Effector memory CD8-positive, alpha-beta T cell (primary cell): Measurements from ENCODE around the gene RCAN1.
"Not testable (repeated sequence)": the region's sequence is repeated elsewhere in the genome, so short reads cannot be mapped to it uniquely, and the experiment has no call there.

Experiments
- ATAC-seq: fragments of 150-1000 bp; cut with Tn5 transposase; replicated peaks from 2 replicates; pipeline ENCODE4 v1.10.0; 2021; ENCODE audit warnings: mild to moderate bottlenecking, moderate library complexity
- DNase-seq, 3 experiments: peaks; one replicate each; pipeline ENCODE4 v3.0.0; 2021
- H3K27ac Mint-ChIP-seq, 2 donors: one replicate each; pipeline ENCODE4 v1.8.0; 2022; ENCODE audit warnings: mild to moderate bottlenecking in 2 of 2, mixed read lengths in 2 of 2, moderate library complexity in 2 of 2
- H3K27me3 Mint-ChIP-seq, 2 donors: one replicate each; pipeline ENCODE4 v1.8.0; 2022; ENCODE audit warnings: mixed read lengths in 2 of 2
- H3K36me3 Mint-ChIP-seq: one replicate; pipeline ENCODE4 v1.8.0; 2022; ENCODE audit warnings: mild to moderate bottlenecking, moderate library complexity, mixed read lengths; ENCODE audit not compliant: insufficient read depth
- H3K4me1 Mint-ChIP-seq, 2 donors: one replicate each; pipeline ENCODE4 v1.8.0; 2022; ENCODE audit warnings: low read depth in 2 of 2, mixed read lengths in 2 of 2
- H3K4me3 Mint-ChIP-seq, 2 donors: one replicate each; pipeline ENCODE4 v1.8.0; 2022; ENCODE audit warnings: mild to moderate bottlenecking in 2 of 2, mixed read lengths in 2 of 2, moderate library complexity in 2 of 2
- H3K9me3 Mint-ChIP-seq, 2 donors: one replicate each; pipeline ENCODE4 v1.8.0; 2022; ENCODE audit warnings: mixed read lengths in 2 of 2

RCAN1 gene

DNA sequence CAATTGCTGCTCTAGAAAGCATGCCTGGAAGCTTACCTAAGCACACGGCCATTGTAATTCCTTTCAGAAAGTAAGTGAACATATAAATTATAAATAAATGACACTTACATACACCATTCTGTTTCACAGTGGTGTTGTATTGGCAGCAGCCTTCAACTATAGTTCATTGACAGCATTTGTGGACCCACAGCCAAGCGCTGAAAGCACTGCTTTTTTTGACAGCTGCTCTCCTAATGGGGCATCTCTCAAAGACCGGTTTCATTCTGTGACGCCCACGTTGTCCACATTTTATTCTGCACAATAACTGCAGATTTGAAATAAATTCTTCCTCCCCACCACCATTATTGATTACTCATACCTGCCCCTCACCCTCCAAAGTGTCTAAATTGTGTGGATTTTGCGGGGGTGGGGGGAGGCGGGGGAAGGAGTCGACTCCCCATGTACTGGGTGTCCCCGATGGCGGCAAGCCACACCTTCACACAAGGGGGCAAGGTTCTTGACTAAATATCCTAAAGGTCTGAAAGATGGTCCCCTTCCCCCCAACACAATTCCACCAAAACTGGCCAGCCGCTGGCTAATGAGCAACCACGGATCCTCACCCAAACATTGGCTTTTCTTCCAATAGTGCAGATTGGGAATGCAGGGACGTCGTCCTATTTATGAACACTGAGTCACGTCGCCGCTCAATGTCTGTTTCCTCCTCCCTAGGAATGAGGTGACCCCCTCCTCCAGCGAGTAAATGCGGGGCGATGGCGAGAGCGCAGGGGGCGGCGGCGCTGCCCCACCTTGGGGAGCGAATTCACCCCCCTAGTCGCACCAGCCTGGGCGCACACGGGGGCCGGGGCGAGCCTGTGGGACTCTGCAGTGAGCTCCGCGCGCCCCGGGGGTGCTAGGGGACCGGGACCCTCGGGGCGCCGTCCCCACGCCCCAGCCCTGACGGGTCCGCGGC, 960 bp downstream of the RCAN1 start:
- H3K27ac Mint-ChIP-seq: peak overlapping the region in 1 of 2 donors; percentile 35

GRCh38 chr21:34612557-34612956, 2.4 kb downstream of the RCAN1 start:
- DNase-seq: no peak
- no peaks in the 10 kb centered on the region for H3K9me3 Mint-ChIP-seq
- peaks cover 21 to 23% of the 10 kb centered on the region in 2 donors for H3K4me1 Mint-ChIP-seq
- H3K4me3 Mint-ChIP-seq: no peak overlapping the region
- no peaks in the 10 kb centered on the region for H3K36me3 Mint-ChIP-seq
- no peaks in the 10 kb centered on the region for H3K27me3 Mint-ChIP-seq
- H3K27ac Mint-ChIP-seq: no peak overlapping the region
- no peak for ATAC-seq

More for the DNA sequence above, 960 bp downstream of the RCAN1 start:
- no peaks in the 10 kb centered on the region for H3K27me3 Mint-ChIP-seq
- ATAC-seq: no peak
- H3K4me1 Mint-ChIP-seq: peaks cover 21 to 23% of the 10 kb centered on the region in 2 donors
- no peaks in the 10 kb centered on the region for H3K9me3 Mint-ChIP-seq
- H3K4me3 Mint-ChIP-seq: peak overlapping the region; percentile 78 to 81
- H3K36me3 Mint-ChIP-seq: no peaks in the 10 kb centered on the region
- no peak for DNase-seq

DNA sequence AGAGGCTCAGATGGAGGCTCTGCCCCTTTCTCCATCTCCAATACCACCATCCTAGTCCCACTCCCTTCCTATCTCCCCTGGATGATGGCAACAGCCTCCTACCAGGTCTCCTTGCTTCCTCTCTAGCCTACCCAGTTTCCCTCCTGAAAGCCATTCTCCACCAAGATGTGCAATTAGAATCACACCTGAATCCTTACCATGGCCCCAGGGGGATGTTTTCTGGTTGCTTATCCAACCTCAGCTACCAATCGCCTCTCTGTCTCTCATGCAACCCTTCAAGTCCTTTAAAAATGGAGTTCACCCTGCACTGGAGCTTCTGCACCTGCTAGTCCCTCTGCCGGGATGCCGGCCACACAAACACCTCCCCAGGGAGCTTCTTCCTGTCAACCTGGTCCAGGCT, 2.9 kb downstream of the RCAN1 start:
- H3K27me3 Mint-ChIP-seq: no peaks in the 10 kb centered on the region

GRCh38 chr21:34611528-34611927, 3.4 kb downstream of the RCAN1 start:
- H3K36me3 Mint-ChIP-seq: no peaks in the 10 kb centered on the region
- no peak overlapping the region for H3K27ac Mint-ChIP-seq
- H3K9me3 Mint-ChIP-seq: no peaks in the 10 kb centered on the region
- H3K27me3 Mint-ChIP-seq: no peaks in the 10 kb centered on the region
- ATAC-seq (no peak), DNase-seq (no peak)
- H3K4me1 Mint-ChIP-seq: peaks cover 21 to 23% of the 10 kb centered on the region in 2 donors
- no peak overlapping the region for H3K4me3 Mint-ChIP-seq

More for the DNA sequence above, 2.9 kb downstream of the RCAN1 start:
- DNase-seq: no peak
- no peaks in the 10 kb centered on the region for H3K36me3 Mint-ChIP-seq
- ATAC-seq: no peak
- no peak overlapping the region for H3K27ac Mint-ChIP-seq
- H3K4me3 Mint-ChIP-seq: no peak overlapping the region
- peaks cover 21 to 23% of the 10 kb centered on the region in 2 donors for H3K4me1 Mint-ChIP-seq
- H3K9me3 Mint-ChIP-seq: no peaks in the 10 kb centered on the region

DNA sequence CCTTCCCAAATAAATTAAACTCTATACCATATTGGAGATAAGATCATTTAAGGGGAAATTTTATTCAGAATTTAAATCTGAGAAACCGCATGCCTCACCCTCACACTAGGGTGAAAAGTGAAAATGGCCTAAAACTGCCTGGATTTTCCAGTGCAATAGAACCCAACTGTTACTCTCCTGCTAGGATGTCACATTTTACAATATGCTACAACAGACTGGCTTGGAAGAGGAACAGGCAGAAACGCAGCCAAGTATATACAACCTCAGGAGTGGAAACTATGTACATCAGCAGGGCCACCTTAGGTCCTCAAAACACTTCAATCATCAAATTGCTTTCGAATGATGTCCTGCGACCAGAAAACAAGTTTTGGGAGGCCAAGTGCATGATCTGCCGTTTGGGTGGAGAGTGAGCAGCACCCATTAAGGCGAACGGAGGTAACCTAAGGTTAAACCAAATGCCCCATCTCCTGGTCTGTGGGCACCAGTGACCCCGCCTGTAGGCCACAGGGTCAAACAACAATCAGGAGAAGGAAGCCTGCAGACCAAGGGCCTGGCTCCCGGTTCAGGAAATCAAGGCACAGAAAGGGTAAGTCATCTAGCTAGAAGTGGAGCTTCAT, 4.9 kb downstream of the RCAN1 start:
- Mint-ChIP-seq H3K36me3 (no peaks in the 10 kb centered on the region), H3K4me3 (no peak overlapping the region), H3K27ac (no peak overlapping the region), H3K27me3 (no peaks in the 10 kb centered on the region), H3K9me3 (no peaks in the 10 kb centered on the region), H3K4me1 (peaks cover 18 to 23% of the 10 kb centered on the region in 2 donors)
- ATAC-seq: no peak
- DNase-seq: no peak

- DNase-seq (no peak), ATAC-seq (no peak)
- Mint-ChIP-seq H3K36me3 (no peaks in the 10 kb centered on the region), H3K4me3 (no peak overlapping the region), H3K27ac (no peak overlapping the region), H3K9me3 (no peaks in the 10 kb centered on the region), H3K4me1 (peaks cover 19 to 23% of the 10 kb centered on the region in 2 donors), H3K27me3 (no peaks in the 10 kb centered on the region)
Observed at GRCh38 chr21:34609244-34609932, 5.5 kb downstream of the RCAN1 start.

- H3K4me3 Mint-ChIP-seq, H3K9me3 Mint-ChIP-seq, H3K27ac Mint-ChIP-seq, H3K36me3 Mint-ChIP-seq, ATAC-seq, H3K27me3 Mint-ChIP-seq, DNase-seq: not testable (repeated sequence)
- peaks cover 6 to 13% of the 10 kb centered on the region in 2 donors for H3K4me1 Mint-ChIP-seq
Observed at GRCh38 chr21:34607376-34607775, 7.5 kb downstream of the RCAN1 start.

- Mint-ChIP-seq H3K36me3 (no peaks in the 10 kb centered on the region), H3K4me3 (no peak overlapping the region), H3K9me3 (no peaks in the 10 kb centered on the region), H3K4me1 (peaks cover 0 to 8% of the 10 kb centered on the region in 2 donors), H3K27ac (no peak overlapping the region), H3K27me3 (no peaks in the 10 kb centered on the region)
- ATAC-seq (no peak), DNase-seq (no peak)
Observed at GRCh38 chr21:34606621-34607020, 8.3 kb downstream of the RCAN1 start.

GRCh38 chr21:34606051-34606450, 8.9 kb downstream of the RCAN1 start:
- Mint-ChIP-seq H3K27ac (no peak overlapping the region), H3K27me3 (no peaks in the 10 kb centered on the region)

DNA sequence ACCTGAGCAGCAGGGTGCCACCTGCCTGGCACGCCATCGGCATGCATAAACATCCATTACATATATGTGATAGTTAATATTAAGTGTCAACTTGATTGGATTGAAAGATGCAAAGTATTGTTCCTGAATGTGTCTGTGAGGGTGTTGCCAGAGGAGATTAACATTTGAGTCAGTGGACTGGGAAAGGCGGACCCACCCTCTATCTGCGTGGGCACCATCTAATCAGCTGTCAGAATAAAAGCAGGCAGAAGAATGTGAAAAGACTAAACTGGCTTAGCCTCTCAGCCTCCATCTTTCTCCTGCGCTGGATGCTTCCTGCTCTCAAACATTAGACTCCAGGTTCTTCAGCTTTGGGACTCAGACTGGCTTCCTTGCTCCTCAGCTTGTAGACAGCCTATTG, 10.0 kb downstream of the RCAN1 start:
- not testable (repeated sequence) for H3K27me3 Mint-ChIP-seq, H3K4me3 Mint-ChIP-seq, H3K4me1 Mint-ChIP-seq, ATAC-seq, H3K27ac Mint-ChIP-seq, H3K9me3 Mint-ChIP-seq, H3K36me3 Mint-ChIP-seq, DNase-seq

More at GRCh38 chr21:34606051-34606450, 8.9 kb downstream of the RCAN1 start:
- Mint-ChIP-seq H3K4me3 (no peak overlapping the region), H3K36me3 (no peaks in the 10 kb centered on the region), H3K9me3 (no peaks in the 10 kb centered on the region), H3K4me1 (peaks cover 0 to 8% of the 10 kb centered on the region in 2 donors)
- no peak for ATAC-seq
- no peak for DNase-seq

GRCh38 chr21:34604556-34604955, 10.4 kb downstream of the RCAN1 start:
- no peaks in the 10 kb centered on the region for H3K36me3 Mint-ChIP-seq
- DNase-seq: no peak
- H3K27me3 Mint-ChIP-seq: no peaks in the 10 kb centered on the region
- no peak overlapping the region for H3K27ac Mint-ChIP-seq
- no peak overlapping the region for H3K4me3 Mint-ChIP-seq
- H3K9me3 Mint-ChIP-seq: no peaks in the 10 kb centered on the region
- no peak for ATAC-seq
- peaks cover 0 to 6% of the 10 kb centered on the region in 2 donors for H3K4me1 Mint-ChIP-seq

DNA sequence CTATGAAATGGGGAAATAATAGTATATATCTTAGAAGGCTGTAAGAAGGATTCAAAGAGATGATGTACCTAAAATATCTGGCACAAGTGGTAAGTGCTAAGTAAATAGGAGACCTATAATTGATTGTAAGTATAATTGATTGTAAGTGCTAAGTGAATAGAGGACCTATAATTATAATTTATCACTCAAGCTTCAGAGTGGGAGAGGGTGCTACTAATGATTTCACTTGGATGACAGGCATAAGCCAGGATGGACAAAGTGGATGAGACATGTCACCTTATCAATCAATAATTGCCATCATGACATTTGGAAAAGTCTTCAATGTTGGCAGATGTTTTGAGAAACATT, 11.2 kb downstream of the RCAN1 start:
- Mint-ChIP-seq H3K4me1 (peaks cover 0 to 7% of the 10 kb centered on the region in 2 donors), H3K27ac (no peak overlapping the region), H3K4me3 (no peak overlapping the region)

GRCh38 chr21:34603002-34603709, 11.8 kb downstream of the RCAN1 start:
- peaks cover 0 to 7% of the 10 kb centered on the region in 2 donors for H3K4me1 Mint-ChIP-seq
- no peak overlapping the region for H3K27ac Mint-ChIP-seq
- peak; percentile 27 to 39 (median 33) for DNase-seq
- no peaks in the 10 kb centered on the region for H3K9me3 Mint-ChIP-seq
- no peaks in the 10 kb centered on the region for H3K27me3 Mint-ChIP-seq
- ATAC-seq: peak; percentile 59
- H3K4me3 Mint-ChIP-seq: no peak overlapping the region
- H3K36me3 Mint-ChIP-seq: no peaks in the 10 kb centered on the region

More for the DNA sequence above, 11.2 kb downstream of the RCAN1 start:
- DNase-seq (no peak), ATAC-seq (no peak)
- no peaks in the 10 kb centered on the region for H3K9me3 Mint-ChIP-seq
- no peaks in the 10 kb centered on the region for H3K36me3 Mint-ChIP-seq
- no peaks in the 10 kb centered on the region for H3K27me3 Mint-ChIP-seq
